Activated CD8-positive, alpha-beta T cell treated with anti-CD3 and anti-CD28 coated beads for 36 hours (primary cell): ENCODE results near the gene AUTS2. TPM values are rescaled to one million over a fixed set of nuclear protein-coding genes. Genes with fewer than 3 reads are reported as not detected.

Experiments
- ATAC-seq: fragments of 200-7000 bp; cut with Tn5 transposase; one replicate; pipeline ENCODE4 v1.10.0; 2021; ENCODE audit warnings: mild to moderate bottlenecking, moderate library complexity
- CTCF ChIA-PET: fragments of 350-600 bp; sonication (Branson Sonifier 250); formaldehyde crosslinking; loops from one replicate; lab custom pipeline; 2021; ENCODE audit warnings: antibody characterized with exemption; lab: Charles Lee
- POLR2A ChIA-PET: fragments of 350-600 bp; sonication (Branson Sonifier 250); formaldehyde crosslinking; loops from one replicate; lab custom pipeline; 2021; ENCODE audit warnings: antibody characterized with exemption; lab: Charles Lee
- DNase-seq: peaks from one replicate; pipeline ENCODE4 v3.0.0-alpha.2; 2020
- H3K27ac Mint-ChIP-seq: one replicate; pipeline ENCODE4 v1.8.0; 2021; ENCODE audit warnings: mild to moderate bottlenecking, mixed read lengths
- H3K27me3 Mint-ChIP-seq: one replicate; pipeline ENCODE4 v1.8.0; 2021; ENCODE audit warnings: mixed read lengths
- H3K36me3 Mint-ChIP-seq: one replicate; pipeline ENCODE4 v1.8.0; 2021; ENCODE audit warnings: low read depth, mixed read lengths
- H3K4me1 Mint-ChIP-seq: one replicate; pipeline ENCODE4 v1.8.0; 2021; ENCODE audit warnings: low read depth, mixed read lengths
- H3K4me3 Mint-ChIP-seq: one replicate; pipeline ENCODE4 v1.8.0; 2021; ENCODE audit warnings: mild to moderate bottlenecking, moderate library complexity, mixed read lengths
- H3K9me3 Mint-ChIP-seq: one replicate; pipeline ENCODE4 v1.8.0; 2021; ENCODE audit warnings: mixed read lengths
- CTCF ChIP-seq: fragments of 200-600 bp; IDR thresholded peaks from one replicate; pipeline ENCODE4 v1.8.0; 2022; ENCODE audit warnings: antibody characterized with exemption, mild to moderate bottlenecking
- intact Hi-C: fragments of 100-400 bp; cut with micrococcal nuclease; formaldehyde crosslinking; loops from one replicate; pipeline ENCODE4 v1.10.0; 2022
- total RNA-seq, 2 experiments: library from RNA; stranded (reverse); gene quantifications; one replicate each; pipeline ENCODE4 v1.2.3, GENCODE V29; 2021

AUTS2 gene
- total RNA-seq, 2 experiments from 2014 or later: 3.1 to 3.3 TPM

GRCh38 chr7:70318511-70318910 is 720.2 kb downstream of the AUTS2 start:
- no peak overlapping the region for H3K27ac Mint-ChIP-seq
- peak; percentile 90 for ATAC-seq

GRCh38 chr7:70319057-70319456 is 720.8 kb downstream of the AUTS2 start:
- Mint-ChIP-seq H3K4me3 (no peak overlapping the region), H3K9me3 (no peaks in the 10 kb centered on the region), H3K27me3 (no peaks in the 10 kb centered on the region), H3K27ac (no peak overlapping the region), H3K36me3 (no peaks in the 10 kb centered on the region), H3K4me1 (peaks cover 27% of the 10 kb centered on the region)
- DNase-seq (no peak), ATAC-seq (no peak)
- intact Hi-C loops: no loop called here
- CTCF ChIA-PET: interaction anchor here (1.9 kb wide), 1 partner anchor 9 kb away, joined by 4 read pairs; no protein-coding TSS in a partner anchor
- TF ChIP-seq CTCF: no peak
- POLR2A ChIA-PET: no interaction called here

More at GRCh38 chr7:70318511-70318910, 720.2 kb downstream of the AUTS2 start:
- H3K36me3 Mint-ChIP-seq: no peaks in the 10 kb centered on the region
- DNase-seq: peak; percentile 41
- no peaks in the 10 kb centered on the region for H3K9me3 Mint-ChIP-seq
- intact Hi-C loops: no loop called here
- ChIA-PET POLR2A (no interaction called here), CTCF (interaction anchor here (1.9 kb wide), 1 partner anchor 10 kb away, joined by 4 read pairs; no protein-coding TSS in a partner anchor)
- peaks cover 27% of the 10 kb centered on the region for H3K4me1 Mint-ChIP-seq
- H3K27me3 Mint-ChIP-seq: no peaks in the 10 kb centered on the region
- no peak for TF ChIP-seq CTCF
- no peak overlapping the region for H3K4me3 Mint-ChIP-seq

- no peak overlapping the region for H3K4me3 Mint-ChIP-seq
- ATAC-seq (no peak), DNase-seq (no peak)
- no peaks in the 10 kb centered on the region for H3K27me3 Mint-ChIP-seq
- H3K9me3 Mint-ChIP-seq: no peaks in the 10 kb centered on the region
- no peak overlapping the region for H3K27ac Mint-ChIP-seq
- TF ChIP-seq CTCF: no peak
- no peaks in the 10 kb centered on the region for H3K36me3 Mint-ChIP-seq
- ChIA-PET POLR2A (no interaction called here), CTCF (no interaction called here)
- intact Hi-C loops: no loop called here
- peaks cover 27% of the 10 kb centered on the region for H3K4me1 Mint-ChIP-seq
These were observed 722.8 kb downstream of the AUTS2 start for GRCh38 chr7:70321016-70321590.

GRCh38 chr7:70322856-70323255 is 724.6 kb downstream of the AUTS2 start:
- no peaks in the 10 kb centered on the region for H3K36me3 Mint-ChIP-seq
- H3K27me3 Mint-ChIP-seq: no peaks in the 10 kb centered on the region
- DNase-seq: no peak
- H3K27ac Mint-ChIP-seq: no peak overlapping the region
- TF ChIP-seq CTCF: no peak
- H3K9me3 Mint-ChIP-seq: no peaks in the 10 kb centered on the region
- ATAC-seq: no peak
- intact Hi-C loops: no loop called here
- peaks cover 16% of the 10 kb centered on the region for H3K4me1 Mint-ChIP-seq
- H3K4me3 Mint-ChIP-seq: no peak overlapping the region
- CTCF ChIA-PET: no interaction called here
- POLR2A ChIA-PET: no interaction called here

- CTCF ChIA-PET: no interaction called here
- Mint-ChIP-seq H3K27me3 (no peaks in the 10 kb centered on the region), H3K4me3 (no peak overlapping the region), H3K4me1 (no peaks in the 10 kb centered on the region), H3K9me3 (no peaks in the 10 kb centered on the region), H3K27ac (no peak overlapping the region), H3K36me3 (no peaks in the 10 kb centered on the region)
- no peak for TF ChIP-seq CTCF
- ATAC-seq (peak; percentile 30), DNase-seq (no peak)
- POLR2A ChIA-PET: interaction anchor here (0.6 kb wide), 1 partner anchor 58 kb away, joined by 3 read pairs; no protein-coding TSS in a partner anchor
- intact Hi-C loops: no loop called here
These were observed 727.3 kb downstream of the AUTS2 start for GRCh38 chr7:70325509-70326101.
